Endothelial cell of hepatic sinusoid (primary cell): ENCODE results near the gene NR5A1.

Experiments used
- in situ Hi-C: cut with HindIII; loops from 2 replicates; pipeline ENCODE4 v1.10.0; 2017; ENCODE audit warnings: low sequenced_read_pairs

Gene NR5A1

GRCh38 chr9:124485201-124485600 lies 22.0 kb downstream of the NR5A1 start:
- in situ Hi-C loops = no loop called here

- in situ Hi-C loops = no loop called here
Measured at GRCh38 chr9:124483481-124483880, 23.7 kb downstream of the NR5A1 start.

DNA sequence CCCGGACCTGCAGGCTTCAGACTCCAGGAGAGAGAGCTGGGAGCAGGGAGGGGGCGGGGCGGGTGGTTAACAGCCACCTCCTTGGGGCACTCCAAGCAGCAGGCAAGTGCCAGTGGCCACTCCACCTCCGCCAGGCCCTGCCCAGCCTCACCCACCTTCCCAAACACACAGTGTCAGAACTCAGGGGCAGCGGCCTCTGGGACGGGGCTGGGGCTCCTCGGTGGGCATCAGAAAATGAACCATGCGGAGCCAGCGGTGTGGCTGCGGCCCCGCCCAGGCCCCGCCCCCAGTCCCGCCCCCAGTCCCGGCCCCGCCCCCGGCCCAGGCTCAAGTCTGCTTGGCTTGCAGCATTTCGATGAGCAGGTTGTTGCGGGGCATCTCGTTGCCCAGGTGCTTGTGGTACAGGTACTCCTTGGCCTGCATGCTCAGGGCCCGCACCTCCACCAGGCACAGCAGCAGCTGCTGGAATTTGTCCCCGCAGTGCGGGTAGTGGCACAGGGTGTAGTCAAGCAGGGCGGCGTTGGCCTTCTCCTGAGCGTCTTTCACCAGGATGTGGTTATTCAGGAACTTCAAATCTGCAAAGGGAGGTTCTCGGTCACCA lies 24.7 kb downstream of the NR5A1 start:
- in situ Hi-C loops = no loop called here

DNA sequence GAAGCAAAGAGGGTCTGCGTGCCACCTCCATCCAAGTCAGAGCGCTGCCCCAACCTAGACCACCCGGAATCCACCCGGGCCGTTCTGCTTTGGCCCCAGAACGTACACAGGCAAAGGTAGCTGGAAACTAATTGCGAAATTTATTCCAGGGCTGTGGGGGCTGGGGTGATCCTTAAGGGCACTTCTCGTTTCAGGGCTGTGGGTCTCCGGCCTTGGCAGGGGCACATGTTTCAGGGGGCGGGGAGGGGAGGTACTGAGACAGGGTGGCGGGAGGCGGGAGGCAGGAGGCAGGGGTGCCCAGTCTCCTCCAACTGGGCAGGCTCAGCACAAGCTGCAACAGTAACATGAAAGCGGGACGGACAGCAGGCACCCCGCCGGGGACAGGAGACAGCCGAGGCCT lies 26.1 kb downstream of the NR5A1 start:
- in situ Hi-C loops = no loop called here

DNA sequence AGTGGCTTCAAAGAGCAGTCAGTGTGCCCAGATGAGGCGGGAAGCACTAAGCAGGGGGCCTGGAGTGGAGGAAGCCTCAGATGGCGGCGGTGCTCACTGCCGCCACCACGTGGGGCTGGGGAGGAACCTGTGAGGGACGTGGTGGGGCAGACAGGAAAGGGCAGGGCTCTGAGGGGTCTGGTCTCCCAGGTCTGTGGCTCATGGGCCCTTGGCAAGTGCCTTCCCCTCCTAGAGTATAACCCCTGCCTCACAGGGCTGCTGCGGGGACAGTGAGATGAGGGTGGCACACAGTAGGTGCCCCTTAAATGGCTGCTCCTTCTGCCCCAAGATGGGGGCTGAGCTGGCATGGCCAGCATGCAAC lies 26.6 kb downstream of the NR5A1 start:
- in situ Hi-C loops = no loop called here

- in situ Hi-C loops = no loop called here
Measured at GRCh38 chr9:124479947-124480620, 27.1 kb downstream of the NR5A1 start.

DNA sequence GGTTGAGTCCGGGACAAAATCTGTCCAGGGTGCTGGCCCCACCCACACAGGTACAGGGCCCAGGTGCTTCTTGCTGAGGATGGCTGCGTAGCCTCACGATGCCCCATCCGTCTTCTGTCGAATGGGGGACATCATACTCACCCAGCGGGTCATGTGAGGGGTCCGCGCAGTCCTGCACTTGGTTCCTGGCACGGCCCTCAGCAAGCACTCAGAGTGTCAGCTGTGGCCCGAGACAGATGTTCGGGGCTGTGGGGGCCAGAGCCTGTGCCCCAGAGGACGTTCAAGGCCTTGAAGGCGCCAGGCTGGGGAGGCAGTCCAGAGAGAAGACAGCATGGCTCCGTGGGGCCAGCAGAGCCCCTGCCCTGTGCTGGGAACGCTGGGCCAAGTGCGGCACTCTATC lies 27.8 kb downstream of the NR5A1 start:
- in situ Hi-C loops = no loop called here

- in situ Hi-C loops = no loop called here
Measured at GRCh38 chr9:124478354-124478753, 28.8 kb downstream of the NR5A1 start.

GRCh38 chr9:124477648-124478285 lies 29.4 kb downstream of the NR5A1 start:
- in situ Hi-C loops = no loop called here

GRCh38 chr9:124477211-124477647 lies 30.0 kb downstream of the NR5A1 start:
- in situ Hi-C loops = no loop called here

DNA sequence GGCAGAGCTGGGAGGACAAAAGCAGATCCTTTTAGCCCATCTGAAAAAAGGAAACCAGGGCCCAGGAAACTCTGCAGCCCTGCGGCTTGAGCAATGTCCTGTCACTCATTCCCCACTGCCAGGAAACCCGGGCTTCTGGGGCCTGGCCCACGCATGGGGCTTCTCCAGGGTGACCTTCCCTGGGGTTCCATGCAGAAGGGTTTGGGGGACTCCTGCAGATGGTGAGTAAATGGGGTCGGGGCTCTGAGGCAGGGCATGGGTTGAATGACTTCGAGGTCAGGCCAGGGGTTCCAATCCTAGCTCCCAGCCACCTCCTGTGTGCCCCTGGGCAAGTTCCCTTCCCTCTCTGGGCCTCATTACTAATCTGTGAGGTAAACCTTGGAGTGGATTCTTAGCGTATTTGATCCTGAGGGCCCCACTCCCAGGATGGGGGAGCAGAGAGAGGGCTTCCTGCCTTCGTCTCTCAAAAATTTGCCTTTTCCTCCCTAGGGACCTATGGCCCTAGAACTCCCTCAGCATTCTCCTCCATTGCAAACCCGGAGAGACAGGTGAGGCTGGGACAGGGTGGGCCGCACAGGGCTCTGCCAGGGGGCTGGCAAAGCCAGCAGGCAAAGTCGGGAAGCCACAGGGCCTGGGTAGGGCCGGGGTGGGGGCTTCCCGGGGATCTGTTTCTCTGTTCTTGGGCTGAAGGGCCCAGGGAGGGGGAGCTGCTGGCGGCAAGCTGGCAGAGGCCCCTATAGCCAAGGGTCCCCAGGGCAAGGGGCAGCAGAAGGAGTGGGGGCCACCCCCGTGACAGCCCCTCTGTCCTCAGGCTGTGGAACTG lies 31.1 kb downstream of the NR5A1 start:
- in situ Hi-C loops = no loop called here

DNA sequence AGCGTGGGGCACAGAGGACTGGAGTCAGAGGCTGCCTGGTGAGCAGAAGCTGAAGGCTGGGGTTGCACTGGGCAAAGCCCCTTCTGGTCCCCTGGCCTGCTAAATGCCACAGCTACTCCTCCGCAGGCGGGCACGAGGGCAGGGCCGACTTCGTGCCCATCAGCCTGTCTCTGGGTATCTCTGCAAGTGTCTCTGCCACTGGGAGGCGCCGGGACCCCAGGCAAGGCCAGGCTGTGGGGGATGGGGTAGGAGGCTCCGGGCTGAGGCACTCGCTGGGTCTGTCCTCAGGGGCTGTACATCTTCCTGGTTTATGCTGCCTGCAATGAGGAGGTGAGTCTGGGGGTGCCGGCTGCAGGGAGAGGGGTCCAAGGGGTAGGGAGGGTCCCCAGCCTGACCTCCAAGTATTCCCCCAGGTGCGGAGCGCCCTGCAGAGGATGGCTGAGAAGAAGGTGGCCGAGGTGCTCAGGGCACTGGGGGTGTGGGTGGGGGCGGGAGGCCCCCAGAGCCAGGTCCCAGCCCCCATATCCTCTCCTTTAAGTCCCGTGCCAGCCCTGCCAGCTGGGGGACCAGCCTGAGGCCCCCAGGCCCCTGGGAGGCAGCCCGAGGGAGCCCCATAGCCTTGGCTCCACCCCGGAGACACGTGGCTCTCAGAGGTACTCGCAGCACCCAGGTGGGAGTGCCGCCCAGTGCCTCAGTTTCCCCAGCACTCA lies 31.9 kb downstream of the NR5A1 start:
- in situ Hi-C loops = no loop called here

GRCh38 chr9:124474151-124474550 lies 33.0 kb downstream of the NR5A1 start:
- in situ Hi-C loops = no loop called here

- in situ Hi-C loops = no loop called here
Measured at GRCh38 chr9:124473310-124473709, 33.9 kb downstream of the NR5A1 start.

DNA sequence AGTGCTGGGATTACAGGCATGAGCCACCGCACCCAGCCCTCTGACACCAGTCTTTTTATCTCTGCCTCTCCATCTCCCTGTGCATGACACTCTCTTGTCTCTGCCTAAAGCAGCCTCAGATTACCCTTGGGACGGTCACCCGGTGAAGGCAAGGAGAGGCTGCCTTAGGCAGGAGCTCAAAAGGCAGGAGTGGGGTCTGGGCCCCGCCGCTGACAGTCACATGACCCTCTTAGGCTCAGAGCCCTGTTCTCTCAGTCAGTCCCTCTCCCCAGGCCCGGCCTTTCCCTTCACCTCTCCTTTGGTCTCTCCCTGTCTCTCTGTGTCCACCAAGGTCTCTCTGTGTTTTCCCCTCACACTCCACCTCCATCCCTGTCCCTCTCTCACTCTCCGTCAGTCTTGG lies 34.4 kb downstream of the NR5A1 start:
- in situ Hi-C loops = no loop called here

DNA sequence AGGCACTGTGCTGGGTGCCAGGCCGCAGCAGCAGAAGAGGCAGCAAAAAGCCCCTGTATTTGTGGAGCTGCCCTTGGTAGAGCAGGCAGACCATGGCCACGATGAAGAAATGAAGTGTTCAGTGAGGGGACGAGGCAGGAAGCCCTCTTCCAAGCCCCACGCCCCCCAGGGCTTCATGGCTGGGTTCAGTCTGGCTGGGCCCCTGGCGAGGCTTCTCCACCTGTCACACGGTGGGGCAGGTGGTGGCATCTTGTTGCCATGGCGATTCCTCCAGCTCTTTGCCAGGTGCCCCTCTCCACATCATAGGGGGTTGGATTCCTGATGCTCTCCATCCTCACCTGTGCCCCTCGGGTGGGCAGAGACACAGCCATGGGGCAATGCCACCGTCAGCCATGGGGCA lies 35.4 kb downstream of the NR5A1 start:
- in situ Hi-C loops = no loop called here

- in situ Hi-C loops = no loop called here
Measured at GRCh38 chr9:124470726-124471125, 36.5 kb downstream of the NR5A1 start.

DNA sequence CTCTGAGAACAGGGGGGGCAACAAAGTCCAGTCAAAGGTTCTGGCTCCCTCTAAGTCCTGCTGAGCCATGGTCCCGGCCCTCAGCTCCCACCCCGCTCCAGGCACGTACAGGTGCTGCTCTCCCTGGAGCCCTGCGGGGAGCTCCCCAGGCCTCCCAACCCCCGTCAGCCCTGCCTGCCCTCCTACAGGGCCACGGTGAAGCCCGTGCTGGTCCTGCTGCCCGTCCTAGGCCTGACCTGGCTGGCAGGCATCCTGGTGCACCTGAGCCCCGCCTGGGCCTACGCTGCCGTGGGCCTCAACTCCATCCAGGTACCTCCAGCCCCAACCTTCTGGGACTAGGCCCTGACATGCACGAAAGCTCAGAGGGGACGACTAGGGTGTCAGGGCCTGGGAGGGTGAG lies 36.9 kb downstream of the NR5A1 start:
- in situ Hi-C loops = no loop called here

GRCh38 chr9:124469011-124469832 lies 38.0 kb downstream of the NR5A1 start:
- in situ Hi-C loops = no loop called here

DNA sequence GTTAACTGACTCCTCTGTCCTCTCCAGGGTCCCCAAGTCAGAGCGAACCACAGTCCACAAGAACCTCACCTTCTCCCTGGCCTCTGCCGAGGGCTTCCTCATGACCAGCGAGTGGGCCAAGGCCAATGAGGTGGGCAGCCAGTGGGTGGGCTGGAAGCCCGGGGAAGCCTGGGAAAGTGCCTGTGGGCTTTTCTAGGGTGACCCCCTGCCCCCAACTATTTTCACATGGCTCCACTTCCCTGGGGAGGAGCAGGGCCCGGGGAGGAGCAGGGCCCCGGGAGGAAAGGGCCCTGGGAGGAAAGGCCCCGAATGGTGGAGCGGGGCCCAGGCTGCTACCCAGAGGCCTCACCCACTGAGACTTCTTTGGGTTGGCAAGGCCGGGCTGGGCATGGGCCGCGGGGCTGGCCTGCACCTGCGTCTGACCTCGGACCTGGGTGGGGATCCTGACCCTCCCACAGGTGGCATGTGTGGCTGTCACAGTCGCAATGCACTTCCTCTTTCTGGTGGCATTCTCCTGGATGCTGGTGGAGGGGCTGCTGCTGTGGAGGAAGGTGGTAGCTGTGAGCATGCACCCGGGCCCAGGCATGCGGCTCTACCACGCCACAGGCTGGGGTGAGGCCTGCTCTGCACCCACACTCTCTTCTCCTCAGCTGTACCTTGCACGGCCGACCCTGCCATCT lies 39.0 kb downstream of the NR5A1 start:
- in situ Hi-C loops = no loop called here
